Kidney capillary endothelial cell (primary cell): ENCODE results near the gene WRNIP1.
"Not testable (repeated sequence)": the region's sequence is repeated elsewhere in the genome, so short reads cannot be mapped to it uniquely, and the experiment has no call there.

Source experiments
- DNase-seq: peaks from one replicate; pipeline ENCODE4 v3.0.0-alpha.2; 2018; ENCODE audit warnings: low spot score

WRNIP1 gene

DNA sequence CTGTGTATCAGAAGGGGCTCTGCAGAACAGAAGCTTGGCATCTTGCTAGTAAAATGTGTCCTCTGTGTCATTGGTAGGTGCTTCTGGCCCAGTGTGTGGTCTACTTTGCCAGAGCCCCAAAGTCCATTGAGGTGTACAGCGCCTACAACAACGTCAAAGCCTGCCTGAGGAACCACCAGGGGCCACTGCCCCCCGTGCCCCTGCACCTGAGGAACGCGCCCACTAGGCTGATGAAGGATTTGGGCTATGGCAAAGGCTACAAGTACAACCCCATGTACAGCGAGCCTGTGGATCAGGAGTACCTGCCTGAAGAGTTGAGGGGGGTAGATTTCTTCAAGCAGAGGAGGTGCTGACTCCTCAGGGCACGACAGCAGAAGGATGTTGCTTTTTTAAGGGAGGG, 19.7 kb downstream of the WRNIP1 start:
- DNase-seq: no peak

DNA sequence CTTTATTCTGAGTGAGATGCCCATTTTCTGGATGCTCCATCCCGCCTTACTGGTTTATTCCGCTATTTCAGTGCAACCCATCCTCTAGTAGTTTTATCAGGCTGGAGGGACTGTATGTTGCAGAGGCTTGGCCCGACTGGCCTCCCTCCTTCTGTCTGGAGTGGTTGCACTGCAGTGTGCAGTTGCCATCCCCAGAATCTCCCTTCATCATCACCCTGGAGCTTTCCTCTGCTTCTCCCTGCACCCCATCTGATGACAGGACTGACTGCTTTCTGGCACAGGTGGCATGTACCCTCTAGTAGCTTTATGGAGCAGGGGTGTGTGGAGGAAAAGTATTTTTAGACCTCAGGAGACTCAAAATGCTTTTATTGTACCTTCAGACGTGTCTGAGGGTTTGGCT, 21.1 kb downstream of the WRNIP1 start:
- no peak for DNase-seq

DNA sequence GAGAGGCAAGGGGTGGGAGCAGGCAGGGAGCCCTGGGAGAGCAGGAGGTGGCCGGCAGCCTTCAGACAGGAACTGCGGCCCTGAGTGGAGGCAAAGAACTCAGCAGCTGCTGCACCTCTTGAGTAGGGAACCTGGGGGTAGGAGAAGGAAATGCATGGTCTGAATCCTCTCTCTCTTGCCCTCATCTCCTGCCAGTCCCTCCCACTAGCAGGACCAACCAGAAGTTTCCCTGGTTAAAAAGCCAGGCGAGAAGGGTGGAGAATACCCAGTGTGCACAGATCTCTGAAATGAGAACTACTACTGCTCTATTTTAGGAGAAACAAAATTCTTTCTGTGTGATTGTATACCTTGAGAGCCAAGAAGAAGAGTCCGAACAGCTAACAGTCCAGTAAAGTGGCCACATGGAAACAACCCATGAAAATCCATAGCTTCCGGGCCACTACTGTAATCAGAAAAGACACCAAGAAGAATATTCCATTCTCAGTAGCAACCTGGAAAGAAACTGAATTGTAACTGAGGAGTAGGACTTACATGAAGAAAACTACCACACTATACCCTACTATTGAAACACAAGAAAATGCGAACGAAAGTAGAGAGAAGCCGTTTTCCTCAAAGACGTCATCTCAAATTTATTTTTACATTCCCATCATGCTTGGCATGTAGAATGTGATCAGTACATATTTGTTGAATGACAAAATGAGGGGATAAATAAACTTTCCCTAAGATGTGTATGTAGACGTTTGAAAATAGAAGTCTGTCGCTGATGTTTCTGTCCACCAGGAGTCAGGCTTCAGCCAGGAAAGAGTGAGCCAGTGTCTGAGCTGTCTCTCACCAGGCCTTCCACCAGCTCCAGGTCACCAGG, 25.6 kb downstream of the WRNIP1 start:
- peak; percentile 81 for DNase-seq

DNA sequence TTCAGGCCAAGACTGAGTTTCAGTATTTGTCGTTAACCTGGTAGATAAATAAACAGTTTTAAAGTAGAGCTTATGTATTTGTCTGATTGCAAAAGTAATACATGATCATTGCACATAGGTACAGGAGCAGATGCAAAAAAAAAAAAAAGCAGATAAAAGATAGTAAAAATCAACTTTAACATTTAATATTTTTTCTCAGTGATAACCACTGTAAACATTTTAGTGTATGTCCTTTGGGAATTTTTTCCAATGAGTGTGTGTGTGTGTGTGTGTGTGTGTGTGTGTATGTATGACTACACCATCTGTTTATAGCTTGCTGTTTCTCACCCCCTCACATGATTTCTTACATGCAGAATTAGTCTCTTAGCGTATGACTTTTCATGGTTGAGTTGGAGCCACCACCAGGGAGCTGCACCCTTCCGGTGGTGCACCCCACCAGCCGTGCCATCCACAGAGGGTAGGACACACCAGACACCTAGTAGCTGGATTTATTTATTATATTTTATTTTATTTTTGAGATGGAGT, 26.3 kb downstream of the WRNIP1 start:
- DNase-seq: no peak

DNA sequence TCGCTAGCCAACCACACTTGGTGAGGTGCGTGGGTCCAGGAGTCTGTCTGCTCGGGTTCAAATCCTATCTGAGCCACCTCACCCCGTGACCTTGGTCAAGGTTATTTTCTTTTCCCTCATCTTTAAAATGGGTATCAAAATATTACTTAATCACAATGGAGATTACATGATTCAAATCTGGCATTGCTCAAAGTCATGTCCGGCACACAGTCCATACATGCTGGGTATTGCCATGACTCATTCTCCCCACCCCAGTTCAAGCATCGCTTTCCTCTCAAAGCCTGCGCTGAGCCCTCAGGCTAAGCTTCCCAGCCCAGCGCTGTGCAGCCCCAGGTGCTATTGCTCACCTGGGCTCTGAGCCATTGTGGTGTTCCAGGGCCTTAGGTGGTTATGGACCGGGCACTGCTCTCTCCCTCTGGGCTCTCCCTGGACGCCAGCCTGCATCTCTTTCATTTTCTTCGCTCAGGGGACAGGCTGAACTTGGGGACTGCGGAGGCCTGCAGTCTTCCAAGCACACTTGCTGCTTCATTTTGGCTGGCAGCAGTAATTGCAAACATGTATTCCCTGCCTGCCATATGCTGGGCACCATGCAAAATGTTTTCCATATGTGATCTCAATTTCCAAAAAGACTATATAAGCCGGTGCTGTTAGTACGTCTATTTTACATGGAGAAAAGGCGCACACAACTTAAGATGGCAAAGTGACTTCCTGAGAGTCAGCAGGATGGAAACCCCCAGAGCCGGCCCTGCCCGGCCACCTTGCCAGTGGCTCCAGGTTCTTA, 27.3 kb downstream of the WRNIP1 start:
- no peak for DNase-seq

DNA sequence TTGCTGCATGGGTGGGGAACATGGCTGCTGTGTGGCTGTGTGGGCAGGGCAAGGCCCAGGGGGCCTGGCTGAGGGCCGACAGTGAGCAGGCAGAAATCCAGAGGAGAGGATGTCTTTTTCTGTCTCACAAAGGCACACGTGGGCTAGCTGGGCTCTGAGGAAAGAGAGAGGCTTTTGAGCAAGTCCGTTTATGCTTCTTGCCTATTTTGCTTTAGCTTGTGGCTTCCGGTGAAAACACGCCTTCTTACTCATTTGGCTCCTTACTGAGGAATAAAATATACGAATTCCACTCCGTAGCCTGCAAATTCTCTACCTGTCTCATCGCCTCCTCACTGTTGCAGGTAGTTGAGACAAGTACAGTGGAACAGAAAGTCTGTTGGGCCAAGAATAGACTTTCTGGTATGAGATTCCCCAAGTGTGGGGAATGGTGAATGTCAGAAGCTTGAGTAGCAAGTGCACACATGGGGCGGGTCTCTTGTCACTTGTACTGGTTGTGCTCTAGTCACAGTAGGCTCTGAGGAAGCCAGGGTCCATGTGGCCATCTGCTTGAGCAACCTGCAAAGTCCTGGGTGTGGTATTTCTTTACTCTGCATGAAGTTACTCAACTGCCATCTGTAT, 28.4 kb downstream of the WRNIP1 start:
- DNase-seq: no peak

DNA sequence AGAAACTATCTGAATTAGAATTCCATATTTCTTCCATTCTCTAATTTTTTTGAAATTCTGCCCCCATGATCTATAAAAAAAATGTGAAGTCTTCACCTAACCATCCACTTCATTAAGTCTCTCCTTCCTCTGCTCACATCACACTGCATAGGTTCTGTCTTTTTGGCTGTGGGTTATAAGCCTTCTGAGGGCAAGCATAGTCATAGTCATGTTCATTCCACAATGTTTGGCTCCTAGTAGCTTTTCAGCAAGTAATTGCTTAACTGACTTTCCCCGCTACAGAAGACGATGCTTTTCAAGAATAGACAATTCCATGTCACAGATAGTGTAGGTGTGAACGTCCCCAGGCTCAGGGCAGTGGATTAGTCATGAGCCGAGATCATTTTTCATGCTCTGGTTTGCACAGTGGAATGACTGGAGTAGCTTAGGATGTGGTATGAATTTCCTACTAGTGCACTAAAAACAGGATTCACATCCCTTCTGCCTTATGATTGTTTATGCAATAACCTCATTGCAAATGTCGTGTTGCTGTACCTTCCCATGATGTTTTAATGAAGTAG, 29.1 kb downstream of the WRNIP1 start:
- no peak for DNase-seq

DNA sequence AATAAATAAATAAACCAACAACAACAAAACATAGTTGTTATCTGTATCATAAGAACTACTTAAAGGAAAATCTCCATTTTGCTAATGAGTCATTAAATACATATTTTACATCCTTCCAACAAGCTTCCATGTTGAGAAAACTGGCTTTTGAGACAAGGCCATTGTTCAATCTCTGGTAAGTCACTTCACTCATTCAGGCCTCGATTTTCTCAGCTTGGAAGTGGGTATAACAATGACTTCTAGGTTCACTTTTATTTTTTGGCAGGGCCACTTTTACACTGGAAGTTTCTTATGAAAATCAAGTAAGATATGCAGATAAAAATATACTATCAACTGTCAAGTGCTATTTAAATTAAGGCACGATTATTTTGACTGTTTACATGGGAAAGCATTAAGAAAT, 30.0 kb downstream of the WRNIP1 start:
- DNase-seq: no peak

DNA sequence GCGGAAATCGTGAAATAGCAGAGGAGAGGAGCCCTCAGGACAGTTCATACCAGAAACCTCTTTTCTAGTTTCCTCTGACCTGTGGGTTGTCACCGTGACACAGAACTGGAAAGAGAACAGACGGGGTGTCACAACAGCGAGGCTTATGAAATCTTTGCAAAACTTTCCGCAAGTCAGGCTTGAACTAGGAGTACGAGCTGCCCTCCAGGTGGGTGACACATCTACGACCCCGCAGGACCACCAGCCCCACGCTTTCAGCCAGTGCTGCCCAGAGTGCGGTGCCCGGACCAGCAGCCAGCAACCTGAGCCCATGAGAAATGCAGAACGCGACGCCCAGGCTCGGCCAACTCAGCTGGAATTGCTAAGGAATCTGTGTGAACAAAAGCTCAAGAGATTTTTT, 30.8 kb downstream of the WRNIP1 start:
- DNase-seq: no peak

DNA sequence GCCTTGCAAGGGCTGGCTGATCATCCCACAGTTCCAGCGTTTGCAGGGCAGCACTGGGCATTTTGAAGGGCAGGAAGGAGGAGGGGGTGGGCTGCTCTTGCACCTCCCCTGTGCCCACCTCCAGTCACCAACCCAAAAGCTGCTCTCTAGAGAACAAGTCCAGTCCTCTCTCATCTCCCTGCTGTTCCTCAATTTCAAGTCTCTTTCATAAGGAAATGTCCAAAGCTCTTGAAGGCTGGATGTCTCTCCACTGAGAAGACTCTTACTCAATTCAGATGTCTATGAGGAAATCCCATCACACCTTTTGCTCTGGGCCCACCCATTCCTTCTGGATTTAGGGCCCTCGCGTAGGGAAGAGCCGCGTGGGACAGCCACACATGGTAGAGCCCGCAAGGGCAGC, 31.7 kb downstream of the WRNIP1 start:
- no peak for DNase-seq

DNA sequence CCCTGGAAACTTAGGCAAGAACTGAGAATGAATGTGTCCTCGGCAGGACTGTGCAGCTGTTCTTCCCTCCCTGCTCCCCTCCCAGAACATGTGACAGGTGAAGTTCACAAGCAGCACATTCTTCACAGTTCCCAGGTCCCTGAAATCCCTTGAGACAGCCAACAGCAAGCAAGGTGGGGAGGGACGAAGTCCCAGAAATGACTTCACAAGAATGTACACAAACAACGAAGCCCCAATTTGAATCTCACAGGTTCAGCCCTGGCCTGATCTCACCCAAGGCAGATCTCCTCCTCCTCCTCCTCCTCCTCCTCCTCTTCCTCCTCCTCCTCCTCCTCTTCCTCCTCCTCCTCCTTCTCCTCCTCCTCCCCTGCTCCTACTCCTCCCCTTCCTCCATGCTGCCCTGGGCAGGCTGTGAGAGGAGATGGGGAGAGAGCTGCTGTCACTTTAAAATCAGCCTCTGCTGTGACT, 32.4 kb downstream of the WRNIP1 start:
- DNase-seq: no peak

DNA sequence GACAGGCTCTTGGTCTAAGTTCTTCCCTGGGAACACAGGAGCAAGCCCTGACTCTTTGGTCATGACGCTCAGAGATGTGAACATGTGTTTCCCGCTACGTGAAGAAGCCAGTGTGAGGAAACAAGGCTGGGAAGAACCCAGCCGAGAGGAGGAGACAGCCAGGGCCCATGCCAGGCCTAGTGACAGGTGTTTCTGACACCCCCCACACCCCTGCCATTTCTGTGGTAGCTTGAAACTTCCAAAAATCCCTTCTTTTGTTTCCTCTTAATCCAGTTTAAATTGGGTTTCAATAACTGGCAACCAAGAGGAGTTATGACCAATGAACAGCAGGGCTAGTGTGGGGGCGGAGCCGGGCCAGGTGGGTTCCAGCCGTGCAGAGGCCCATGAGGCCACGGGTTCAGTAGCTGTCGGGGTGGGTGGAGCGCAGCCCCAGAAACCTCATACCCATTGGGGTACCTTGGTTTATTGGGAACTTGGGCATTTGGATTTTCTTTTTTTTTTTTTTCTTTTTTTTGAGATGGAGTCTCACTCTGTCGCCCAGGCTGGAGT, 33.5 kb downstream of the WRNIP1 start:
- no peak for DNase-seq

DNA sequence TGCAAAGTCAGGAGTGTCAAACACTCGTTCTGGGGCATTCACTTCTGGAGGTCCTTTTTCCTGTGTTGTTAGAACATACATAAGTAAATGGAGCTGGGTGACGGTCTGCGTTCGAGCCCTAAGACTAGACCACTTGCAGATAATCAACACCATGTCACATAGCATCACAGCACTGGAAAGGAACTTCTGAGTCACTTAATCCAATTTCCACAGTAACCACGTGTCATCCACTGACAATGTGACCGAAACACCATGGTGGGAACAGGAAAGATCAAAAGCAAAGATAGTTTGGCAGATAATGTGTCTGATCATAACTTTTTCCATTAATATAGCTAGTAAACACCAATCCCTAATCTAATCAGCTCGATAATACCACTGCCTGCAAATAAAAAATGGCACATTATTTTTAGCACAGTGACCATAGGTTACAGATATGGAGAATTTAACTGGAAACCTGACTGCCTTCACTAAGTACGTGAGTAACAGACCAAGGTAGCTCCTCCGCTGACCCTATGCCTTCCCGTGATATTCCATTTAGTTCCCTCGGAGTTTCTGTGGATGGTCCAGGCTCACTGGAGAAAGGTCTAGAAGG, 34.8 kb downstream of the WRNIP1 start:
- DNase-seq: no peak

DNA sequence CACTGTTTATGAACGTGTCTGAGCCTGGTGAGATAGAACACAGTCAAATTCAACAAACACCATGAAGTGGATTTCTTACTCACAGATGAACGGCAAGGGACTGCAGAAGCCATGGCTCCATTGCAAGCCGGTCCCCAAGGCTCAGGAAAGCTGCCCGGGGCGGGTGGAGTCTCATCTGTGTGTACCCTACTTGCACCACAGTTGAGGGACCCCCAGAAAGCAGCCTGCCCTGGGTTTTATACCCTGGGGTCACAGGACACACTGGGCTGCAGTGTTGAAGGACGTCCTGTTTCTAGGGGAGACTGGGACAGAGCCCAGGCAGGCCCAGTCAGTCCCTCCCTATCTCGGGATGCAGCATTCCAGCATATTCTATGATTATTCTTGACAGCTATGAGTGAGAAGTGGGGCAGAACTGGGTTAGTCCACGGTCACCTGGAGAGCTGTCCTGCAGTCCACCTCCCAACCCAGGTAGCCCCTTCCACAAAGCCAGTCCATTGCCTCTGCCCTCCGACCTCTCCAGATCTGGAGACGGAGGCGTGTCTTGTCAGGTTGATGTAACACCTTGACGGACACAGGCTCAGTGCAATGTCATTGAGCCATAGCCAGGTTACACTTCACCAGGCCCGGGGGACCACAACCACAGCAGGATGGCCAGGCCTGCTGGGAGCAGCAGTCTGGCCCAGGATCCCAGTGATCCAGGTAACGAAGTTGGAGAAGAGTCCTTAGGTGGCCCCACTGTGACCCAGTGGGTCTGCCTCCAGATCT, 35.5 kb downstream of the WRNIP1 start:
- no peak for DNase-seq

DNA sequence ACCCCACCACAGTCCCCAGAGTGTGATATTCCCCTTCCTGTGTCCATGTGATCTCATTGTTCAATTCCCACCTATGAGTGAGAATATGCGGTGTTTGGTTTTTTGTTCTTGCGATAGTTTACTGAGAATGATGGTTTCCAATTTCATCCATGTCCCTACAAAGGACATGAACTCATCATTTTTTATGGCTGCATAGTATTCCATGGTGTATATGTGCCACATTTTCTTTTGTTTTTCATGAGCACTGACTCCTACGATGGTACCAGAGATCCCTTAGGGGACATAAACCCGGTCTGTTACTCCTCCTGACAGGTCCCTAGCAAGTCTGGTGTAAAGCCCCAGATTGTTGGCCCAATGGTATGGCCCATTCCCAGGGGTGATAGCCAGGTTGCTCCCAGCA, 36.5 kb downstream of the WRNIP1 start:
- DNase-seq: not testable (repeated sequence)

DNA sequence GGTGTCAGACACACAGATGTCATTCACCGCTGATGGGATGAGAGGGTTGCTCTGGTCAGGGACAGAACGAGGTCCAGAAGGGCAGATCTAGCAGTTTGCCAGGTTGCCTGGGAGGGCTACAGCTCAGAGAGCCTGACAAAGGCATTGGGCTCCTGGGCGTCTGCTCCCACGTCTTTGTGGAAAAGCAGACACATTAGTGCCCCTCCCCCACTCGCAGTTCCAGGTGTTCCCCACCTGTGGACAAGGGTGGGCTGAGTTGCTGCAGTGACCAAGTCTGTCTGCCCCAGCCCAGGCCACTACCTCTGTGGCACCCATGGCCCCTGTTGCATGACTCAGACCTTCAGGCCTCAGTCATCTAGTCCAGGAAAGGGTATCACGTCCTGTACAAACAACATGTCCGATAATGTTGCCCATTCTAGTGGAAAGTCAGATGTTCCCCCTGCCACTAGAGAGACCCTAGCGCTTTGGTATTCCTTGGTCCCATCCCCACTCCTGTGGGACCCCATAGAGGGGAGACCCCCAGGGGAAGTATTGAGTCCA, 37.4 kb downstream of the WRNIP1 start:
- no peak for DNase-seq

DNA sequence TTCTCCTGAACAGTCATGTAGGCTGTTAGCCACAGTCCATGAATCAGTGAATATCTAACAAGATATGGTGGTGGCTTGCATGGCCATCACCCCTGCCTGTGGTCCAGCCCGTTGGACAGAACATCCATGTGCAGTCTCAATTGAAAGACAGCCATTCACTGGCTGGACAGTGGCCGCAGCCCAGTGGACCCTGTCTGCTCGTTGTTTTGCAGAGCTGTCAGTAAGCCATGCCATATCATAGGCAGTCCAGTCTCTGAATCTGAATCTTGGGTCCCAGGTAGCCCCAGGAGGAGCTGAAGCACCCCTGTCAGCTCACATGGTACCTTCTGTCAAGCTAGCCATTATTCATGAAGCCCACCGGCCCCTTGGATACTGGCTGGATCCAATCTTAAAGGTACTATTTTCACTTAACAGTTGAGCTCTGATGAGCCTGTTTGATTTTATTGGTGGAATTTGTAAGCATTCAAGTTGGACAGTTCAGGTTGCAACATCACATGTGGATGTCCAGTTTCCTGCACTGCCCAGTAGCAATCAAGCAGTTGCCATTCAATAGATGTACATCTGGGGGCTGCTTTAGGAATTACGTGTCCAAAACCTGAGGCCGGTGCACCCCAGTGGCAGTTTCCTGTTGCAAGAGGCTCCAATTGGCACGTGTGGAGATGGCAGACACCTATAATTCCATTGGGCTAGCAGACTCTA, 38.7 kb downstream of the WRNIP1 start:
- DNase-seq: no peak

DNA sequence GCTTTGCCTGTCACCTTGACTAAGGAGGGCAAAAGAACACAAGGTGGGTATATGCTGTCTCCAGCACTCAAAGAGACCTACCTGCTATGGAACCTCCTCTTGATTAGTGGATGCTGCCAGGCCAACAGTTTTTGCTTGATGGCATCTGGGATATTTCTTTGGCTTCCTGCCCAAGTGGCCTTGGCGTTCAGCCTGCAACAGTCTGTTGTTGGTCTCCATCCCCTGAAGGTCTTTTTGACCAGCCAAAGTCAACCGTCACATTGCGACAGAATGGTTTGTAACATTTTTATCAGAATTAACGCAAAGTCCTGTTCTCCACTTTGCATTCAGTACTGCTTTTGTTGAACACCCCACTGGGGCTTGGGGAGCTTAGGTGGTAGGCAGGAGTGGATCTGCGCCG, 39.3 kb downstream of the WRNIP1 start:
- no peak for DNase-seq

DNA sequence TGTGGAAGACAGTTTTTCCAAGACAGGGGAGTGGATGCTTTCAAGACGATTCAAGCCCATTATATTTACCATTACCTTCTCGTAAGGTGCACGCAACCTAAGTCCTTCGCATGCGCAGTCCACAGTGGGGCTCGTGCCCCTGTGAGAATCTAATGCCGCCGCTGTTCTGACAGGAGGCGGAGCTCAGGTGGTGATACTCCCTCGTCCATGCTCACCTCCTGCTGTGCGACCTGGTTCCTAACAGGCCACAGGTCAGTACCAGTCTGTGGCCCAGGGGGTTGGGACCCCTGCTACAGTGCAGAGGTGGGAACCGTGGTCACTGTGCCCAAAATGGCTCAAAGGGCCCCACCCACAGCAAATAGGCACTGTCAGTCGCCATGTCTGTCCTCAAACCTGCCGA, 39.8 kb downstream of the WRNIP1 start:
- DNase-seq: no peak

DNA sequence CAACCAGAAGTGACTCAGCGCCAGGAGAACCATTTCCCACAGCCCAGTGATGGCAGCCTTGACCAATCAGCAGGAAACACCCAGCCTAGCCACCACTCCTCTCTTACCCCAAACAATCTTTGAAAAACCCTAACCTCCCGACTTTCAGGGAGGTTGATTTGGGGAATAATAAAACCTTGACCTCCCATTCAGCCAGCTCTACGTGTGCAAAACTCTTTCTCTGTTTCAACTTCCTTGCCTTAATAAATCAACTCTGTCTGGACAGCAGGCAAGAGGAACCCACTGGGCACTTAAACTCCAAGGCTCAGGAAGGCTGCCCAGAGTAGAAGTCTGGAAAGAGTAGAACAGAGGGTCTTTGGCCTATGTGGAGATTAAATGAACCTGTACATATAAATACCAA, 41.5 kb downstream of the WRNIP1 start:
- no peak for DNase-seq
